Kidney epithelial cell (primary cell): ENCODE measurements around the gene MBOAT1. TPM values are rescaled to one million over a fixed set of nuclear protein-coding genes. Genes with fewer than 3 reads are reported as not detected.
"Not testable (repeated sequence)": the region's sequence is repeated elsewhere in the genome, so short reads cannot be mapped to it uniquely, and the experiment has no call there.

Experiments used
- DNase-seq: peaks from one replicate; pipeline ENCODE4 v3.0.0-alpha.2; 2010; ENCODE audit warnings: low read depth
- H3K27me3 ChIP-seq: 2 replicates; pipeline ENCODE4 v1.6.0; 2011; ENCODE audit warnings: low read length; ENCODE audit not compliant: control insufficient read depth, insufficient read depth
- H3K36me3 ChIP-seq: 2 replicates; pipeline ENCODE4 v1.5.1; 2011; ENCODE audit warnings: low read length; ENCODE audit not compliant: control insufficient read depth, insufficient read depth
- H3K4me3 ChIP-seq: 2 replicates; pipeline ENCODE4 v1.5.1; 2011; ENCODE audit warnings: low read depth, mild to moderate bottlenecking, control low read depth, low read length
- CTCF ChIP-seq: IDR thresholded peaks from 2 replicates; pipeline ENCODE4 v1.5.1; 2011; ENCODE audit warnings: mild to moderate bottlenecking, moderate library complexity, low read length, control low read depth, inconsistent platforms; ENCODE audit not compliant: insufficient read depth, poor library complexity, severe bottlenecking
- total RNA-seq: library from RNA; depleted of rRNA; stranded (reverse); fragments of >200 nt; gene quantifications from 2 replicates; pipeline ENCODE4 v1.2.3, GENCODE V29; 2015

Gene MBOAT1
- total RNA-seq, 1 donor from 2014 or later: 12.0 TPM

DNA sequence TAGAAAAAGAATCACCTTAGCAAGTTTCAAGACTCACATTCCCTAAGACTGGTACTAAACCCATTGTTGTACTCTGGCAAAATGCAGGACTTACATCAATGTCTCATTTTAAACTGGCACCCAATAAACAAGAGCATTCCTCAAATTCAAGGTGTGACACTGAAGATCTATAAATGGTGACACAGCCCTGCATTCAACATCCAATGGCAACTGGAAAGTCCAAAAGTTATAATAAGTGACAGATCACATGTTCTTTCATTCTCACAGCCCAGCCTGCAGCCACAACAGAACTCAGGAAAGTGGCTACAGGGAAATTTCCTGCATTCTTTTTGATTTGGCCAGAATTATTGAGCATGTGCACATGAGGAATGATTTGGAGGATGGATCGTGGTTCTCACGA, 57.5 kb downstream of the MBOAT1 start:
- Histone ChIP-seq H3K27me3 (no peaks in the 10 kb centered on the region), H3K36me3 (no peaks in the 10 kb centered on the region), H3K4me3 (no peak overlapping the region)
- DNase-seq: no peak
- TF ChIP-seq CTCF: no peak

GRCh38 chr6:20153194-20153593, 59.1 kb downstream of the MBOAT1 start:
- no peaks in the 10 kb centered on the region for H3K36me3 ChIP-seq
- H3K4me3 ChIP-seq: no peak overlapping the region
- no peak for TF ChIP-seq CTCF
- H3K27me3 ChIP-seq: no peaks in the 10 kb centered on the region
- no peak for DNase-seq

DNA sequence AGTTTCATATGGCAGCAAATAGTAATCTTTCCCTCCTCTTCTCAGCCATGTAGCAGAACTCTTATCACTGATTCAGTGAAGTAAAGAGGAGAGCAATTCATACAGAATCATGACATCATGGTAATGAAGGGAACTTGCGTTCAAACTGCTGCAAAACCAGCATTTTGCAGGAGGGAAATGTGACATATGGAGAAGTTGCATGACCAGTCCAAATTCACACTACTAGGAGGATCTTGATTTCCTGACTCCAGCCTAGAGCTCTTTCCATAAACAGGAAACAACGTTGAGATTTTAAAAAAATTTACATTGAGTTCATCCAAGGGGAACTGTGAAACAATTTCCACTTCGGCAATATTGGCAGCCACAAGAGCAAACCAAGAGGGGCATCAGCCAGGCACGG, 63.8 kb downstream of the MBOAT1 start:
- Histone ChIP-seq H3K27me3 (no peaks in the 10 kb centered on the region), H3K4me3 (no peak overlapping the region), H3K36me3 (no peaks in the 10 kb centered on the region)
- DNase-seq: no peak
- TF ChIP-seq CTCF: no peak

GRCh38 chr6:20147469-20147868, 64.8 kb downstream of the MBOAT1 start:
- no peak for DNase-seq
- Histone ChIP-seq H3K36me3 (no peaks in the 10 kb centered on the region), H3K4me3 (no peak overlapping the region), H3K27me3 (no peaks in the 10 kb centered on the region)
- no peak for TF ChIP-seq CTCF

DNA sequence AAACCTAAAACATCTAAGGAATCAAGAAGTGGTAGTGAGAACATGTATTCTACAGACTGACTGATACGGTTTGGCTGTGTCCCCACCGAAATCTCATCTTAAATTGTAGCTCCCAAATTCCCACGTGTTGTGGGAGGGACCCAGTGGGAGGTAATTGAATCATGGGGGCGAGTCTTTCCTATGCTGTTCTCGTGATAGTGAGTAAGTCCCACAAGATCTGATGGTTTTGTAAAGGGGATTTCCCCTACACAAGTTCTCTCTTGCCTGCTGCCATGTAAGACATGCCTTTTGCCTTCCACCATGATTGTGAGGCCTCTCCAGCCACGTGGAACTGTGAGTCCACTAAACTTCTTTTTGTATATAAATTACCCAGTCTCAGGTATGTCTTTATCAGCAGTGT, 65.4 kb downstream of the MBOAT1 start:
- H3K4me3 ChIP-seq, DNase-seq, H3K36me3 ChIP-seq, H3K27me3 ChIP-seq: not testable (repeated sequence)

DNA sequence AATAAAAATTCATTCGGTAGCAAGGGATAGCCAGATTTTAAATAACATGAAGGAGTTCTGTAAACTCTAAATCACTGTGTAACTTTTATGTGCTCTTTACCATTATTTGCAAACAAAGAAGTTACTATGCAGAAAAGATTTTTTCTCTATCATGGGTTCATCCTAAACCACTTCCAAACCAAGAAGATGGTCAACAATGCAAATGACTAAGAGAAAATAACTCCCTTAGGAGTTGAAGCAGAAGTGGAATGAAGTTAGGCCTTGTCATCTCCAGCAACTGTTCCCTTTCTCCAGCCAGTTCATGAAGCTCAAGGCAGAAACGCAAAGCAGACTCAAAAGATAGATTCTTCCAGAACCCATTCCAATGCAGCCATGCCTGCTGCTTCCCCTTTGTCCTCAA, 66.0 kb downstream of the MBOAT1 start:
- Histone ChIP-seq H3K4me3 (no peak overlapping the region), H3K36me3 (no peaks in the 10 kb centered on the region), H3K27me3 (no peaks in the 10 kb centered on the region)
- no peak for DNase-seq
- no peak for TF ChIP-seq CTCF
